Measurements from ENCODE around the gene GALR3. TPM values are rescaled to one million over a fixed set of nuclear protein-coding genes. Genes with fewer than 3 reads are reported as not detected.

The GALR3 gene
- total and polyA plus RNA-seq, 2 of the 8 experiments (the other 6 are each of a cell fraction or from before 2014, with no cell fraction given): 0.84 to 1.1 TPM

- Histone ChIP-seq H3K4ac (replicated peaks; ENCODE audit: insufficient read length, low read depth, low read length) (no peak overlapping the region), H3K23ac (ENCODE audit: insufficient read length) (no peak overlapping the region), H2BK12ac (ENCODE audit: low read depth, low read length) (no peak overlapping the region), H3K27ac (ENCODE audit: low read depth, low read length) (no peak overlapping the region), H2BK120ac (replicated peaks; ENCODE audit: low read depth, low read length) (no peak overlapping the region), H3K27me3 (replicated peaks in 1 of 4; ENCODE audit: control insufficient read depth in 3 of 4, extremely low read depth in 1 of 4, insufficient read depth in 3 of 4, low read length in 3 of 4) (peaks cover 0 to 27% (median 10%) of the 10 kb centered on the region in 4 experiments; a peak in 3 of 7 replicates), H3K18ac (ENCODE audit: extremely low read depth, low read length) (no peak overlapping the region), H4K5ac (ENCODE audit: insufficient read length, low read depth, low read length) (no peak overlapping the region), H4K20me1 (replicated peaks in 1 of 2; ENCODE audit: control insufficient read depth in 1 of 2, insufficient read depth in 2 of 2, low read length in 2 of 2) (no peaks in the 10 kb centered on the region), H2BK20ac (ENCODE audit: low read length) (no peak overlapping the region), H3K23me2 (ENCODE audit: low read depth, low read length) (no peaks in the 10 kb centered on the region), H2BK15ac (ENCODE audit: low read length) (0 out of 2 replicates have a peak overlapping the region, but pooled peaks have one; percentile 13), H2BK5ac (ENCODE audit: low read depth, low read length) (no peak overlapping the region), H3K79me1 (ENCODE audit: low read depth, low read length) (no peaks in the 10 kb centered on the region), H2AFZ (ENCODE audit: low read length) (no peak overlapping the region), H3K56ac (replicated peaks; ENCODE audit: insufficient read length, low read depth, low read length) (no peak overlapping the region), H4K8ac (ENCODE audit: extremely low read depth, insufficient read depth, low read length) (peak overlapping the region; percentile 75; the same call in 1 of the 2 replicates), H3K9ac (replicated peaks in 1 of 4; ENCODE audit: extremely low read depth in 1 of 4, low read depth in 3 of 4, low read length in 3 of 4) (no peak overlapping the region), H3K4me1 (replicated peaks in 1 of 4; ENCODE audit: control insufficient read depth in 3 of 4, insufficient read depth in 4 of 4, low read length in 3 of 4) (no peaks in the 10 kb centered on the region; a peak in 2 of 7 replicates), H3K14ac (ENCODE audit: insufficient read length) (no peak overlapping the region), H3K4me3 (ENCODE audit: extremely low read depth in 1 of 4, insufficient read depth in 2 of 4, low read depth in 3 of 4, low read length in 4 of 4) (no peak overlapping the region), H2AK5ac (ENCODE audit: low read depth, low read length) (no peak overlapping the region), H3K9me3 (ENCODE audit: insufficient read depth in 2 of 2, low read depth in 1 of 2, low read length in 1 of 2) (no peaks in the 10 kb centered on the region; a peak in 1 of 4 replicates), H3K79me2 (ENCODE audit: control insufficient read depth in 1 of 2, insufficient read depth in 2 of 2, low read length in 2 of 2) (no peaks in the 10 kb centered on the region), H3K4me2 (ENCODE audit: insufficient read depth in 1 of 2, low read depth in 2 of 2, low read length in 2 of 2) (no peak overlapping the region), H4K91ac (replicated peaks; ENCODE audit: insufficient read length, low read length) (no peak overlapping the region), H3K36me3 (ENCODE audit: control insufficient read depth in 2 of 4, insufficient read depth in 4 of 4, low read length in 3 of 4) (no peaks in the 10 kb centered on the region)
- ChIA-PET CTCF (ENCODE audit: partially characterized antibody) (interaction anchor here (0.7 to 4.1 kb wide), 8 partner anchors 9 to 121 kb away, joined by 3 to 23 read pairs (median 5); no protein-coding TSS in a partner anchor), POLR2A (ENCODE audit: partially characterized antibody) (interaction anchor here (0.7 to 2.6 kb wide), 10 partner anchors 10 to 174 kb away, joined by 3 to 9 read pairs (median 4); partner anchors contain the start of genes GCAT and GGA1)
- FAIRE-seq (no peak), DNase-seq (ENCODE audit: low read depth in 1 of 2, low spot score in 2 of 2) (no peak)
- 92% methylated on average over 18 of the region's 18 CpGs; no CpG with 5 or more reads in 1 of the 2 experiments for WGBS, 2 experiments (ENCODE audit: extremely low coverage in 1 of 2, insufficient coverage in 1 of 2, insufficient read length in 1 of 2, insufficient replicate concordance in 2 of 2, low coverage in 1 of 2, low lambda C conversion rate in 2 of 2, missing lambda C conversion rate in 1 of 2)
- 0 out of 4 replicates have a peak, but pooled peaks of 1 of the 3 experiments have one; percentile 11 for TF ChIP-seq CTCF (IDR thresholded peaks at IDR 0.05; ENCODE audit: control extremely low read depth in 1 of 3, insufficient read depth in 1 of 3, low read depth in 1 of 3, low read length in 3 of 3)
- TF ChIP-seq TBP (IDR thresholded peaks at IDR 0.05; ENCODE audit: low read depth, low read length): no peak
- TF ChIP-seq RBBP5 (IDR thresholded peaks at IDR 0.05; ENCODE audit: borderline replicate concordance, low read depth, low read length): no peak
Measured at GRCh38 chr22:37782340-37783168, 40.6 kb upstream of the GALR3 start.

Data from H1 (cell line).